Stimulated activated CD8-positive, alpha-beta memory T cell treated with anti-CD3 and anti-CD28 coated beads, Interleukin-4, amount 100 ng/mL, for 4 hours (primary cell): ENCODE measurements around the gene GANC.

Experiments
- DNase-seq, 2 donors: peaks; one replicate each; pipeline ENCODE4 v3.0.0-alpha.2; 2020; ENCODE audit warnings: low read depth in 2 of 2, low spot score in 1 of 2

The GANC gene

GRCh38 chr15:42344763-42345162 lies 71.8 kb downstream of the GANC start:
- DNase-seq, result no peak

GRCh38 chr15:42345504-42345903 lies 72.5 kb downstream of the GANC start:
- no peak for DNase-seq

DNA sequence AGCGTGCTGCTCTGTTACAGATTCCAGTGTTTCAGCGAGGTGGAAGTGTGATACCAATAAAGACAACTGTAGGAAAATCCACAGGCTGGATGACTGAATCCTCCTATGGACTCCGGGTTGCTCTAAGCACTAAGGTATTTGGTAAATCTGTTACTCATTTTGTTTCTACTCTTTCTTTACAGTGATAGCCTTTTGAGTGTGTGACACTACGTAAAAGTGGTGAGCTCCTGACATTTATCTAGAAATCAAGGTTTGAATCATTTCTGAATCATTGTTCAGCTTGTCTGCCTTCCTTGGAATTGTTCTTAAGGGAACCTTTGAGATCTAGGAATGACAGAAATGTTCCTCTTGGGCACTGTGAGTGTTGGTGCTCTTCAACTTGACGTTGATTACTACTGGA lies 75.1 kb downstream of the GANC start:
- DNase-seq, result no peak

DNA sequence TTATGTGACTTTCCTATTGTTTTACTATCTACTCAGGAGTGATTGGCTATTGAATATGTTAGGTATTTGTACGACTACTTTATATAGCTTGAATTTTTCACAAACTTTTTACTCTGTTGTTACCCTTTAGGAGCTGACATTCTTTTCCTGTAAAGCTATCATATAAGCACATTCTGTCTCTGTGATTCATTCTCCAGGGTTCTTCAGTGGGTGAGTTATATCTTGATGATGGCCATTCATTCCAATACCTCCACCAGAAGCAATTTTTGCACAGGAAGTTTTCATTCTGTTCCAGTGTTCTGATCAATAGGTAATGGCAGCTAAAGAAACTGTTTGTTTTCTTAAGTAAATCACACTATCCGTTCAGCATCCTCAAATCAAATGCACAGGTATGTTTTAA lies 76.2 kb downstream of the GANC start:
- no peak for DNase-seq

DNA sequence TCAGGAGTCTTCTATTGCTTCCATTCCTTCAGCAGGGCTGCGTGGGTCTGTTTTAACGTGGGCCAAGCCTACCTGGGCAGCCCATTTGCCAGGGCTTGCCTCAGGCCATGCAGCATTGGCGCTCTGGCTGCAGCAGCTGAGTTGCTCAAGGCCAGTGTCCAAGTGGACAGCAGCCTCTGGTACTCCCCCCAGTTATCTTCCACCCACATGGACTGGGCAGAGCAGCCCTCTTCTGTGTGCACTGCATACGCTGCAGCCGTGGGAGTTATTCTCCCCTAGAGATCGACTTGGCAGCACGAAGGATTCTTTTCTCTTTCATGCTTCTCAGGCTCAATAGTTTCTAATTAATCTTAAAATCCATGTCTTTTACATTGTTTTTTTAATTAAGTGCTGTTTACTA lies 79.4 kb downstream of the GANC start:
- DNase-seq, result no peak

DNA sequence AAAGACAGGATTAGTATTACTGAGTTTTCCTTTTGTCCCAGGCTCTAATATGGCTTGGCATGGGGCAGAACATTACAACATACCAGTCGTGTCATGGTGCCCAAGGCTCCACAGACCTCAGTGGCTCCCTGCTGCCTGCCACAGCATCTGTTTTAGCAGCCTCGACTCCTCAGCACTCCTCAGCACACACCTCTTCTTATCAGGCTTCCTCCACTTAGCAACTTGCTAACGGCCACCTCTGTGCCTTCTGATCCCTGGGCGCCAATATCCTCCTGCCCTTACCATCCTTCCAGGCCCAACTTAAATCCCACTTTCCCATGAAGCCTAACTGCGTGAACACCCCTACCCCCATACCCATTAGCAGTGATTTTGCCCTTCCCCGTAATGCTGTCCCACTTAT lies 80.1 kb downstream of the GANC start:
- DNase-seq, result no peak

- no peak for DNase-seq
Observed at GRCh38 chr15:42354824-42355223, 81.8 kb downstream of the GANC start.

DNA sequence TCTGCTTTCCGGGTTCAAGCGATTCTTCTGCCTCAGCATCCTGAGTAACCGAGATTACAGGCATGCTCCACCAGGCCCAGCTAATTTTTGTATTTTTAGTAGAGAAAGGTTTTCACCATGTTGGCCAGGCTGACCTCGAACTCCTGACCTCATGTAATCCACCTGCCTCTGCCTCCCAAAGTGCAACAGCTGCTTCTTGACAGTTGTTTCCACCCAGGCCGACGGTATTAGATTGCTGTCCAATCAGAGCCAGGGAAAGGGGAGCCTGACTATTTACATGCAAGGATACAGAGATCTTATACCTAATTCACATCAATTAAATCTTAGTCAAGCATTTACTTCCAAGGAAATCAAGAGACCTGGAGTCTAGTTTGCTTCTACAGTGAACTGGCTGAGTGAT lies 82.3 kb downstream of the GANC start:
- no peak for DNase-seq

DNA sequence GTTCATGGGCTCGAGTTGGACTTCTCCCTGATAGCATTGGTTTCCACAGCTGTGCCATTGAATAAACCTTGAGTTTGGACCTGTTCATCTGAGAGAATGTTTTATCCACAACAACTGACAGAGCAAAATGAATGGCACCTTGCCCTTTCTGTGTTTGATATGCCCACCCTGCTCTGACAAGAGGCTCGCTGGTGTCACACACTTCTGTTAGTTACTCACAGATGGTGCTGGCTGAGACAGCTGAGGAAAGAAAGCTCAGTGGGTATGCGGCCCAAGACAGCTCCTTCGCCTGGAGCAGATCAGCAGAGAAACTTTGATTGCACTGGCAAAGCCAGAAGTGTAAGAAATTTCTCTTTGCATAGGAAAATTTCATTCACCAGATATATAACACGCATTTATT lies 83.8 kb downstream of the GANC start:
- no peak for DNase-seq

- DNase-seq, result no peak
Observed at GRCh38 chr15:42358141-42358540, 85.1 kb downstream of the GANC start.

DNA sequence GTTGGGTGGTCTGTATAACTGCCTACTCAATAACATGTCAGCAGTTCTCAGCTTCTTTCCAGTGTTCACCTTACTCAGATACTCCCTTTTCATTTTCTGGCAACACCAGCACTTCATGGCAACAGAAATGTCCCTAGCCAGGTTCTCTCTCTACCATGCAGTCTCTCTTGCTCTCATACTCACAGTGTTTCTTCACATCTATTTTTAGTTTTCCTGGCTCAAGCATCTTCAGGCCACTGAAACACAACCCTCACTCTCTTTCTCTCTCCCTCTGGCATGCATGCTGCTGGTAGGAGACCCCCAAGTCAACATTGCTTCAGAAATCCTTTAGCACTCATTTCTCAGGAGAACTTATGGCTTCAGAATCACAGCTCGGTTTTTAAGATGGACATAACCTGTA lies 86.2 kb downstream of the GANC start, which contains the start of gene CAPN3:
TSS of gene CAPN3 (plus strand) at position 253 of the 400 bp plus-strand sequence. CDS start 305 bp downstream, outside the sequence.
- no peak for DNase-seq

GRCh38 chr15:42359985-42360384 lies 87.0 kb downstream of the GANC start:
- no peak for DNase-seq

DNA sequence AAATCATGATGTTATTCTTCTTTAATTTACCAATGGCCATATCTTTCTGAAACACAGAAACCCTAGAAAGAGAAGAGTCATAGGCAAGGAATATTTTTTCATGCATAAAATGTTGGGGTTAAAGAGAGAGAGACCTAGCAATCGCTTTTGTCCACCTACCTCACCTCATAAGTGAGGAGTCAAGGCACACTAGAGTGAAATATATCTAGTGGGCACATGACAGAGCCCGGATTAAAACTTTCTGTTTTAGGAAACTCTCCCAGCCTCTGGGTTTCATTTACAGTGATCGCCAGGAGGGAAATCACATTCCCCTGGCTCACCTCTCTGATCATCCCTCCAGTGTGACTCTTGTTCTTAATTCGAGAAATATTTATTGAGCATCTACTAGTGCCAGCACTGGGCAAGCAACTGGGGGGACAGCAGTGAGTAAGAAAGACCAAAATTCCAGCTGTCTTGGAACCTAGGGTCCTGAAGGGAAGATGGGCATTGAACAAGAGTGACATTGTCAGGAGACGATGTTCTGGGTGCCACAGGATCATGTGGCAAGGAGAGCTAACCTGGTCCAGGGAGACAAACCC lies 87.6 kb downstream of the GANC start:
- no peak for DNase-seq

DNA sequence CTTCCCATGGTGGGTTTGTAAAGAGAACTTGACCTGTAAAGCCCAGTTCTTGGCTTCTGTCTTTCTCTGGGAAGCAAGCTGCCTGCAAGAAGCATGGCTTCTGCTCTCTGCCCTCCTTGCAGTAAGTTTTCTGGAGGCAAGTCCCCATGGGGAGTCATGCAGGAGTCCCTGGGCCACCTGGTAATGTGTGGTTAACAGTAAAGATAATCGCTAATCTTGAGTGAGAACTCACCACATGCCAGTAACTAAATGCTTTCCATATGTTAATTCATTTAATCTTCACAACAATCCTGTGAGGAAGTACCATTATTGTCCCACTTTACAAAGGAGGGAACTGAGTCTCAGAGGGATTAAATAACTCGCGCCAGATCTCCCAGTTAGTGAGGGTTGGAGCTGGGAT lies 90.5 kb downstream of the GANC start:
- DNase-seq, result no peak

DNA sequence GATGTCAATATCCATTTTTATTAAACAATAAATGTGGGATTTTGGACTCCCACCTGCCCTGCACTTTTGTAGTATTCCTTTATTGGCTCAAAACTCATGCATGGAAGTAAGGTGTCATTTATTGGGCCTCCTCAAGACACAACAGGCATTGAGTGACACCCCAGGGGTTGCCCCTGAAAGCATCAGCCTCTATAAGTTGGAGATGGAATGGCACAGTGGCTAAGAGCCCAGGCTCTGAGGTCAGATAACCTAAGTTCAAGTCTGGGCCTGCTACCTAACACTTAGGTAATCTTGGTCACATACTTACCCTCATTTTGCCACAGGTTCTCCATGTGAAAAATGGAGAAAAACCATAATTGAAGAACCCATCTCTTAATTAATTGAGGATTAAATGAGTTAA lies 90.9 kb downstream of the GANC start:
- DNase-seq, result no peak

DNA sequence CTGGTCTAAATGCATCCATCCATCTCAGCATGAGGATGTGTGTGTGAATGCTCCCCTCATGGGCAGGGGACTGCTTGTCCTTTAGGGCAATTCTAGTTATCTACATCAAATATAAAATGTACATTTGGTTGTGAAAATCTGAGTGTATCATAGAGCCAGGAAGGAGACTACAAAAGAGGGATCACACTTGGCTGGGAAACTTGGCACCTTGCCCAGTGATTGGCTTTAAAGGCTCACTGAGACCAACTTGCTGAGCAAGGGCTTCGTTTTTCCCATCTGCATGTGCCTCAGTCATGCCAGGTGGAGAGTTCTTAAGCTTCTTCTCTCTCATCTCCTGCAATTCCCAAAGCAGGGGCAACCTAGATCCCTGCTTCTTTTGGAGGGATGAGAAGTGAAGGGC lies 91.5 kb downstream of the GANC start:
- no peak for DNase-seq

GRCh38 chr15:42365921-42366550 lies 93.0 kb downstream of the GANC start:
- DNase-seq, result no peak

DNA sequence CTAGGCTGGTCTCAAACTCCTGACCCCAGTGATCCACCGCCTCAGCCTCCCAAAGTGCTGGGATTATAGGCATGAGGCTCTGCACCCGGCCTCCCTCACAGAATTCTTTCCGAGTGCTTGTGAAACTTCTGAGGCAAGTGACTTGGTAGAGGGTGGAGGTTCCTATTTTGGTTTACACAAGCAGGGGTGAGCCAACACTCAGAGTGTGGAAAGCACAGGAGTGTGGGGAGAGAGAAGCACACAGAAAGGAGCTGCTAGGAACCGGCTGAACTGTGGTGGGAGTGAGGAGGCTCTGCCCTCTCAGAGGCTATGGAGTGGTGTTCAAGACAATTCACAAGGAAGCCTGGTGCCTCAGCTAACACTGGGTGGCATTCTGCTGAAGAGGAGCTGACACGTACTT lies 94.0 kb downstream of the GANC start:
- no peak for DNase-seq

- no peak for DNase-seq
Observed at GRCh38 chr15:42368096-42368495, 95.1 kb downstream of the GANC start.

- no peak for DNase-seq
Observed at GRCh38 chr15:42371096-42371495, 98.1 kb downstream of the GANC start.

DNA sequence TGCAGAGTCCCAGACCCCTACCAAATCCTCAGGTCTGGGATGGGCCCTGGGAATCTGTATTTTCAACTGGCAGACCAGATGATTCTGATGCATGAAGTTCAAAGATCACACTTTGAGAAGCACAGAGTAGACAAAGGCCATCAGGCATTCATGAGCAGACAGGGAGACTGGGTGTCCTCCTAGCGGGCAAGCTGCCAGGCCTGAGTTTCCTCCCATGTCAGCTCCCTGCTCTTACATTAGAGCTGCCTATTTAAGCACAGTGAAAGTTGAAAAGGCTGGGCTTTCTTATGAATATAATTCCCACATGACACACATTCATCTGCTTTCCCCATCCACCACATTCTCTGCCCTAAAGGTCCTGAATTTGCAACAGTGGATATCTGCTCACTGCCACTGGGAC lies 100.3 kb downstream of the GANC start:
- DNase-seq, result no peak

GRCh38 chr15:42373936-42374335 lies 100.9 kb downstream of the GANC start:
- no peak for DNase-seq

GRCh38 chr15:42374810-42375209 lies 101.8 kb downstream of the GANC start:
- DNase-seq, result no peak
